Right cardiac atrium (tissue), 5 donors: ENCODE data around the gene IGF2BP1. TPM values are rescaled to one million over a fixed set of nuclear protein-coding genes. Genes with fewer than 3 reads are reported as not detected.
"Not testable (repeated sequence)": the region's sequence is repeated elsewhere in the genome, so short reads cannot be mapped to it uniquely, and the experiment has no call there.

Source experiments
- ATAC-seq, 2 donors: fragments of 200-7000 bp; cut with Tn5 transposase; one replicate each; pipeline versions ENCODE4 v1.8.0 to v1.9.1; 2020; ENCODE audit warnings: moderate library complexity in 2 of 2, mild to moderate bottlenecking in 1 of 2
- DNase-seq, 3 donors: peaks; one replicate each; pipeline ENCODE4 v3.0.0-alpha.2; 2020
- H3K27ac ChIP-seq: one replicate; pipeline ENCODE4 v1.5.1; 2013; ENCODE audit warnings: mild to moderate bottlenecking, low read length, control low read depth, moderate library complexity
- H3K27me3 ChIP-seq: one replicate; pipeline ENCODE4 v1.6.1; 2013; ENCODE audit not compliant: control insufficient read depth, insufficient read depth
- H3K4me1 ChIP-seq: one replicate; pipeline ENCODE4 v1.6.1; 2013; ENCODE audit warnings: low read length; ENCODE audit not compliant: control insufficient read depth, insufficient read depth
- H3K4me3 ChIP-seq: one replicate; pipeline ENCODE4 v1.5.1; 2013; ENCODE audit warnings: low read length, control low read depth
- H3K9me3 ChIP-seq: one replicate; pipeline ENCODE4 v1.6.1; 2013; ENCODE audit warnings: low read length; ENCODE audit not compliant: control insufficient read depth
- WGBS: extraction: QIAGEN DNeasy Blood & Tissue Kit; methylation state at CpG from one replicate; pipeline ENCODE4 v1.1.7; 2013; 5-methylcytosine and 5-hydroxymethylcytosine counted together
- intact Hi-C, 4 donors: fragments of 100-400 bp; cut with DNase I; formaldehyde crosslinking; loops; one replicate each; pipeline versions ENCODE4 v1.11.0 to v1.14.0; 2022 to 2023
- polyA plus RNA-seq: library from polyadenylated mRNA; stranded (reverse); fragments of 200-250 nt; gene quantifications from one replicate; pipeline ENCODE4 v1.2.3, GENCODE V29; 2013
- total RNA-seq, 4 donors: library from RNA; stranded (reverse); fragmentation: NEBNext Ultra II Directional; extraction: Animal tissue kit (Norgen Biotek cat#: 25700); gene quantifications; one replicate each; pipeline ENCODE4 v1.2.1, GENCODE V29; 2021
- donor health status: healthy with polysubstance abuse.
- donor health status: DM: no; HTN: yes; CAD: no.
- donor health status: DM: no; HTN: no; CAD: no.
- donor health status: DM: no; HTN: yes; CAD: no; lungs with severe emphysema.
- donor health status: DM: yes; HTN: yes; CAD: no.

The IGF2BP1 gene
- total and polyA plus RNA-seq, 5 donors = not detected

DNA sequence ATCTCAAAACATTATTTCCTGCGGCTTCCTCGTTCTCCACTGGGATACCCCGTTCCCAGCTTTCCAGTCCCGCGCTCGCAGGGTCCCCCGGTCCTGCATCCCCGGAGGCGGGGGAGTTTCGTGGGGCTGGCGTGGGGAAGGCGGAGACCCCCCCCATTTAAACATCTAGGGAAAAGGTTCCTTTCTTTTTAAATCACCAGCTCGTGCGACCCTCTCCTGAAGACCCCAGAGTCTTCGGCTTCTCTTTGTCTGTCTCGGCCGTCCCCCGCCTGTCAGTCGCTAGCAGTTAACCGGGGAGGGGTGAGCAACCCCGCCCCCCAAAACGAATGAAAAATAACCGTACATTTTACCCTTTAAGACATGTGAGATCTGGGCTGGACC lies 473 bp upstream of the IGF2BP1 start:
- no peak for DNase-seq
- intact Hi-C loops = no loop called here
- 3% methylated on average over 23 of the region's 23 CpGs for WGBS
- Histone ChIP-seq H3K4me3 (peak overlapping the region; percentile 23), H3K9me3 (no peaks in the 10 kb centered on the region), H3K27ac (no peak overlapping the region), H3K4me1 (peaks cover 3% of the 10 kb centered on the region), H3K27me3 (peaks cover 5% of the 10 kb centered on the region)
- no peak for ATAC-seq

DNA sequence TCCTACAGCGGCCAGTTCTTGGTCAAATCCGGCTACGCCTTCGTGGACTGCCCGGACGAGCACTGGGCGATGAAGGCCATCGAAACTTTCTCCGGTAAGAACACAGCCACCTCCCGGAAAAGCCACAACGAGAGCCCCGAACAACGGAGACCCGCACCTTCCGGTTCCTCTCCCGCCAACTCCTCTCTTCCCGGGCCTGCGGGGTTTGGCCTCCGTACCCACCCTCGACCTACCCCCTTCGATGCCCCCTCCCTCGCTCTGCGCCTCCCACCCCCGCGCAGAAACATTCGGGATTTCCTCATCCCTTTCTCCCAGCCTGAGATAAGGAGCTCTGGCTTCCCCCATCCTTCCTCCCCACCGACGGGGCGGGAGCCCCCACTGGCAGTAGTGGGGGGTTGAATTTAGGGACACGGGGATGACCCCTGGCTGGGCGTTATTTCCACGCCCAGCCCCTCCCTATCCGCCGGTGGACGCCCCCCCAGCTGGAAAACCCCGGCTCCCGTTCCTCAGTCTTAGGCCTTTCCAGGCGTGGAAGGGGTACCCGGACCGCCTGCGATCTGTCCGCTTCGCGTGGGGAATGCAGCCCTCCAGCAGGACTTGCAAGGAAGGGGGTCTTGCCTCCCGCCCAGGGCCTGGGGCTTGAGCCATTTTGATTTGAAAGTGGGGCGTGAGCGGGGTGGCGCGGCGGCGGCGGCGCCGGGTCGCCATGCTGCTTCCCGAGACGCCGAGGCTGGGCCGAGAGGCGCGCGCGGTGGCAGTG lies 822 bp downstream of the IGF2BP1 start:
- 3% methylated on average over 63 of the region's 63 CpGs for WGBS
- DNase-seq (peak in 1 of 3 donors; percentile 45), ATAC-seq (peak in 1 of 2 donors; percentile 21)
- no peak overlapping the region for H3K27ac ChIP-seq
- H3K9me3 ChIP-seq = no peaks in the 10 kb centered on the region
- H3K4me1 ChIP-seq = peaks cover 3% of the 10 kb centered on the region
- intact Hi-C loops = no loop called here
- H3K27me3 ChIP-seq = peaks cover 5% of the 10 kb centered on the region
- H3K4me3 ChIP-seq = peak overlapping the region; percentile 23

DNA sequence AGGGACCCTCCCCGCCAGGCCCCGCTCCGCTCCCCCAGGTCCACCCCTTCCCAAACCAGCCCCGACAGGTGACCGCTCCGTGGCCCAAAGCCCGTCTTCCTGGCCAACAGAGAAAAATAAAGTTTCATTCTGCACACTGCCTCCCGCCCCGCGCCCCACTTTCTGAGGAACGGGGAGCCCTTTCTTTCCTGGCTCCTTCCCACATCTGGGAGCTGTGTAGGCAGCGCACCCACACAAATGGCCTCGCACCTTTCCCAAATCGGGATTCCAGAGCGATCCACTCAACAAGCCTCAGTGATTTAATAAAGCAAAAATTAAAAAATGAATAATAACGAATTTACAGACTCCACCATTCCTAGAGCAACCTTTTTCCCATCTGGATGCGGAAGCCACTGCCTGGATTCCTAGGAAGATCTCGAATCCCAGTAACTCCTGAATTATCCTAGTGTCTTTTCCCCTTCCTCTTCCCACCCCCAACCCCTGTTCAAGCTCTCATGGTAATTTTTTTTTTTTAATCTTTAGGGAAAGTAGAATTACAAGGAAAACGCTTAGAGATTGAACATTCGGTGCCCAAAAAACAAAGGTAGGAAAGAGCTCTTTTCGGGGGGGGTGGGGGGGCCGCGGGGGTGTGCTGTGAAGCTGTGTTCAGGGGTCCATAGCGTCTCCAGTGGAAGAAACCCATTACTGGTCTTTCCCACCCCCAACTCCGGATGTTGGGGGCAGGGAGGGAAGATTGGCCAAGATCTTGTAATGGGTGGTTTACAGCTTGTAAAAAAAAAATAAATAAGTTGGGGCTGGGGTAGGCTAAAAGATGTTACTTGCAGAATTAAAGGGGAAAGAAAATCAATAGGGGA lies 1.6 kb downstream of the IGF2BP1 start:
- Histone ChIP-seq H3K4me3 (no peak overlapping the region), H3K27me3 (peaks cover 8% of the 10 kb centered on the region), H3K9me3 (no peaks in the 10 kb centered on the region), H3K4me1 (peaks cover 3% of the 10 kb centered on the region), H3K27ac (no peak overlapping the region)
- 17% methylated on average over 25 of the region's 25 CpGs for WGBS
- DNase-seq (no peak), ATAC-seq (no peak)
- intact Hi-C loops = no loop called here

DNA sequence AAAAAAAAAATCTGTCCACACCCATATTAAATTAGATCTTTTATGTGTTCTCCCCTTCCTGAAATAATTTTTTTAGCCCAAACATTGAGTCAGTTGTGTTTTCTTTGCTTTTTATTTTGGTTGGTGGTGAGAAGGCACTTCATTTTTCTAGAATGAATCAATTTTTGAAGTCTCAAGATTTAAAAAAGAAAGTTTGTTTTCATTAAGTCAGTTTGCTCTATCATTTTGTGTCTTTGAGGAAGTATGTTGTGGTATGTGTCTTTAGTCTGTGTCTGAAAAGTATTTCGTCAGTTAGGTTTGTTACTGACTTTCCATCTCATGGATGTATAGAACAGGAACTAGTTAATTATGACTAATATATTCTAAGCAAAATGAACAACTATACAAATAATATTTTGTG lies 3.8 kb downstream of the IGF2BP1 start:
- WGBS = 84% methylated on average over 1 of the region's 1 CpG
- H3K27ac ChIP-seq = no peak overlapping the region
- no peak overlapping the region for H3K4me3 ChIP-seq
- ATAC-seq = no peak
- intact Hi-C loops = no loop called here
- H3K27me3 ChIP-seq = peaks cover 6% of the 10 kb centered on the region
- peaks cover 3% of the 10 kb centered on the region for H3K4me1 ChIP-seq
- no peak for DNase-seq
- no peaks in the 10 kb centered on the region for H3K9me3 ChIP-seq

DNA sequence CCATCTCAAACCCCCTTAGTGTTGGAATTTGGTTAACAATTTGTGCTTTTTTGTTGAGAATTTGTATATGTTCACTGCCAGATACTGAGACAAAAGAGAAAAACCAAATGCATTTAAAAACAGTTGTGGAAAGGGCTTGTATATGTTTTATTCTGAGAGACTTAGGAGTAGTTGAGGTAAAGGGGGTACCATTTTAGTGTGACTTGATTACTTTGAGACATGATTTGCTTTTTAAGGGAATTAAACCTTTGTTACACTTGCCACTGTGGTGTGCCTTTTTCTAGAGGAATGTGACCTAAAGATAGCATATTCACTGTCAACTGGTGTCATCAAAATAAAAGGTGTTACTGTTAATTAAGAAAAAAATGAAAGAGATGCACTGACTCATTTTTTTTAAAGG lies 4.5 kb downstream of the IGF2BP1 start:
- Histone ChIP-seq H3K4me1 (peaks cover 3% of the 10 kb centered on the region), H3K27me3 (peaks cover 6% of the 10 kb centered on the region), H3K9me3 (no peaks in the 10 kb centered on the region), H3K27ac (no peak overlapping the region), H3K4me3 (no peak overlapping the region)
- DNase-seq (no peak), ATAC-seq (no peak)
- intact Hi-C loops = no loop called here

DNA sequence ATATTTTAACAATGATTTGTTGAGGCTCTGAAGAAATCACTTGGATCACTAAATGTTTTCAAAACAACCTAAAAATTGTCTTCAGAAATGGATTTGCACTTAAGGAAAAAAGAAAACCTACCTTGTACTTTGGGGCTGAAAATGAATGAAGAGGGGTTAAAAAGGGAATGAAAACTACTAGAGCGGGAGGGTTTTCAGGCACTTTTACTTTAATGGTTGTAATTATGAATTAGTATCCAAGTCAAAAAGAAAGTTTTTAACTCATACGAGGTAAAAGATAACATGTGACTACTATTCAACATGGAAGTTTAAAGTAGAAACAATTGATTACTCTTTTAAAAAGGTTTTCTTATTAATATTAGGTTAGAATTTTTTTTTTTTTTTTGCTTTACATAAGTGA lies 5.1 kb downstream of the IGF2BP1 start:
- Histone ChIP-seq H3K4me3 (no peak overlapping the region), H3K9me3 (no peaks in the 10 kb centered on the region), H3K4me1 (peaks cover 3% of the 10 kb centered on the region), H3K27me3 (peaks cover 6% of the 10 kb centered on the region), H3K27ac (no peak overlapping the region)
- WGBS = 92% methylated on average over 2 of the region's 2 CpGs
- no peak for ATAC-seq
- intact Hi-C loops = no loop called here
- no peak for DNase-seq

DNA sequence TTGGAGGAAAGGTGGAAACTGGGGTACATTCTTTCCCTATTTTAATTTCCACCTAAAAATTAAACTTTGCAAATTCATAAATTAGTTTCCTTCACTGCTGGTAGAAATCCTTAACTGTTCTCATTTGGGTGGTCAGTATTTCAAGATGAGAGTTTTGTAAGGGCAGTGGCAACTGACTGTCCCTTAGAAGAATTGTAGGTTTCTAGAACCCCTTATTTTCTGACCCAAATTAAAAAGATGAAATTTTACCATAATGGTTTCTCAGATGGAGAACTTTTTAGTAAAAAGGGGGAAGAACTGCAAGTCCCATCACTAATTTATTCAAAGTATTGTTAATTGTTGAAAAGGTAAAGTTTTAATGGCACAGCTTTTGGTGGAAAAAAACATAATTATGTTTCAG lies 5.6 kb downstream of the IGF2BP1 start:
- intact Hi-C loops = no loop called here
- no peaks in the 10 kb centered on the region for H3K9me3 ChIP-seq
- H3K4me1 ChIP-seq = no peaks in the 10 kb centered on the region
- DNase-seq (no peak), ATAC-seq (no peak)
- H3K4me3 ChIP-seq = no peak overlapping the region
- no peak overlapping the region for H3K27ac ChIP-seq
- H3K27me3 ChIP-seq = peaks cover 6% of the 10 kb centered on the region

DNA sequence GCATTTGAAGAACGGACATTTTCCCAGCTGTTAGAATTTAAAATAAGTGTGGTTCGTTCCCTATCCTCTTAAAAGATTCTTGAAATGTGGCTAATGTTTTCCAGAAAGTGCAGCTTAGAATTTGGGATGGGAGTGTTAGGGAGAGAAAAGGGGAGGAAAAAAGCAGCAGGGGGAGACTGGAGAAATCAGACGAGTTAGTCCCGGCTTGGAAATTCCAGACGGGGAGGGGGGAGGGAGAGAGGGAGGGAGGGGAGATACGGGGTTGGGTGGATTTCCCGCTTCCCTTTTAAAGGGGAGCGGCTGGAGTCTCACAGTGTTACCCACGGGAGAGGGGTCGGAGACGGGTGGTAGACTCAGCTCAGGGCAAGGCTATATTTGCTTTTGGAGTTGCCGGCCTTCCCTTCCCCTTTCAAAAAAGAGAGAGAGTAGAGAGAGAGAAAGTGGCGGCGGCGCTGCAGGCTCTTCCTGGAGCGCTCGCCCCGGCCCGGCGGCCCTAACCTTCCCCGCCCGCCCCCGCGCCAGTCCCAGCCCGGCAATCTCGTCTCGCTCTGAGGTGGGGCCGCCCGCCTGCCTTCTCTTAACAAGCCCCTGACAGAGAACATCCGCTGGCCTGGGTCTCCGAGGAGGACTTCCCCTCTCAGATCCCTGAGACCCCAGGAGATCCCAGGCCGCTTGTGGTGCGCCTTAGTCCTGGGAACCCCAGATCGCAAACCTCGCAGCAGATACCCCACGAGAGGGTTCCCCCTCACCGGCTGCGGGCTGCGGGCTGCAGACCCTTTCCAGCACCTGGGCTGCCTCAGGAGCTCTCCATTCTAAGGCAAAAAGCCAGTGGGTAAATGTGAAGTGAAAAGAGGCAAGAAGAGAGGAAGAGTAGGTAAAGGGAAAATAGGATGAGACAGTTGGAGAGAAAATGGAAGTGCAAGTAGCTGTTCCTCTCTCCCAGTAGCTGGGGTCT lies 6.6 kb downstream of the IGF2BP1 start:
- no peaks in the 10 kb centered on the region for H3K9me3 ChIP-seq
- H3K27me3 ChIP-seq = peaks cover 6% of the 10 kb centered on the region
- H3K27ac ChIP-seq = no peak overlapping the region
- DNase-seq = no peak
- ATAC-seq = no peak
- no peak overlapping the region for H3K4me3 ChIP-seq
- H3K4me1 ChIP-seq = no peaks in the 10 kb centered on the region
- 7% methylated on average over 39 of the region's 39 CpGs for WGBS
- intact Hi-C loops = no loop called here

DNA sequence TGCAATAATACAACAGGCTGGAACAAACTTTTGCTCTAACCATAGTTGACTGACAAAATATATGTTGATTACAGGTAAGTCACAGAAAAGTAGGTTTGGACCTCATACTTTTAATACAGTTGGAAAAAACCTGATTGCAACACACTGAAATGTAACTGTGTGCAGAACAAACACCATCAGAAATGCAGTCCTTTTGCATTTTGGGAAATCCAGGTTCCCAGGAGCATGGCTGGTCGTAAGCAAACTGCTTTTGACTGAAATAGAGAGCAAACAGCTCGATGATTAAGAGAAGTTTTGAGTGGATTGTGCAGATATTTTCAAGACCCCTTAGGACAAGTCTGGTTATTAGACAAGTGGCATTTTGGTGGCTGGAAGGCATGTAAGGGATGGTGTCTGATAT lies 8.0 kb downstream of the IGF2BP1 start:
- H3K4me1 ChIP-seq = no peaks in the 10 kb centered on the region
- H3K9me3 ChIP-seq = no peaks in the 10 kb centered on the region
- intact Hi-C loops = no loop called here
- ATAC-seq (no peak), DNase-seq (no peak)
- H3K4me3 ChIP-seq = no peak overlapping the region
- no peak overlapping the region for H3K27ac ChIP-seq
- WGBS = 85% methylated on average over 2 of the region's 2 CpGs
- peaks cover 5% of the 10 kb centered on the region for H3K27me3 ChIP-seq

DNA sequence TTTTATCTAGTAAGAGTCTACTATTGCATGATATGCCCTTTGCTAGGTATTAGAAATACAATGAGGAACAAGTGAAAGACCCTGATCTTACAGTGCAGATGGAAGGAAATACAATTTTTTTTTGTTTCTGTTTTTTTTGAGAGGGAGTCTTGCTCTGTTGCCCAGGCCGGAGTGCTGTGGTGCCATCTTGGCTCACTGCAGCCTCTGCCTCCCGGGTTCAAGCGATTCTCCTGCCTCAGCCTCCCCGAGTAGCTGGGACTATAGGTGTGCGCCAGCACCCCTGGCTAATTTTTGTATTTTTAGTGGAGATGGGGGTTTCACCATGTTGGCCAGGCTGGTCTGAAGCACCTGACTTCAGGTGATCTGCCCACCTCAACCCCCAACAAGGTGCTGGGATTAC lies 11.7 kb downstream of the IGF2BP1 start:
- not testable (repeated sequence) for ATAC-seq, H3K27me3 ChIP-seq, H3K27ac ChIP-seq

More for the DNA sequence above, 11.7 kb downstream of the IGF2BP1 start:
- DNase-seq, intact Hi-C loops, H3K4me3 ChIP-seq, H3K9me3 ChIP-seq, H3K4me1 ChIP-seq: not testable (repeated sequence)
- 96% methylated on average over 5 of the region's 5 CpGs for WGBS
